Measurements from ENCODE around the gene FOLR2. TPM values are rescaled to one million over a fixed set of nuclear protein-coding genes. Genes with fewer than 3 reads are reported as not detected.

Gene FOLR2
- total RNA-seq, 1 donor from 2014 or later, result not detected

GRCh38 chr11:72235351-72236057 is 18.9 kb downstream of the FOLR2 start:
- no peak for TF ChIP-seq CTCF (IDR thresholded peaks at IDR 0.05; ENCODE audit: insufficient read depth, low read length, severe bottlenecking)
- Histone ChIP-seq H3K4me3 (ENCODE audit: low read depth, low read length) (no peak overlapping the region), H3K27me3 (ENCODE audit: control insufficient read depth, insufficient read depth, low read length) (peaks cover 4% of the 10 kb centered on the region), H3K36me3 (ENCODE audit: control insufficient read depth, insufficient read depth, low read length) (peaks cover 60% of the 10 kb centered on the region)
- DNase-seq (ENCODE audit: low read depth), result no peak
- no peak for FAIRE-seq

- DNase-seq (ENCODE audit: low read depth) (no peak), FAIRE-seq (no peak)
- TF ChIP-seq CTCF (IDR thresholded peaks at IDR 0.05; ENCODE audit: insufficient read depth, low read length, severe bottlenecking), result no peak
- Histone ChIP-seq H3K4me3 (ENCODE audit: low read depth, low read length) (no peak overlapping the region), H3K27me3 (ENCODE audit: control insufficient read depth, insufficient read depth, low read length) (peaks cover 10% of the 10 kb centered on the region), H3K36me3 (ENCODE audit: control insufficient read depth, insufficient read depth, low read length) (peaks cover 53% of the 10 kb centered on the region)
Observed at GRCh38 chr11:72236083-72236697, 19.6 kb downstream of the FOLR2 start.

GRCh38 chr11:72236774-72237111 is 20.1 kb downstream of the FOLR2 start:
- H3K36me3 ChIP-seq (ENCODE audit: control insufficient read depth, insufficient read depth, low read length), result peaks cover 48% of the 10 kb centered on the region
- H3K4me3 ChIP-seq (ENCODE audit: low read depth, low read length), result no peak overlapping the region
- peaks cover 13% of the 10 kb centered on the region for H3K27me3 ChIP-seq (ENCODE audit: control insufficient read depth, insufficient read depth, low read length)
- FAIRE-seq (no peak), DNase-seq (ENCODE audit: low read depth) (no peak)
- TF ChIP-seq CTCF (IDR thresholded peaks at IDR 0.05; ENCODE audit: insufficient read depth, low read length, severe bottlenecking), result no peak

GRCh38 chr11:72237112-72237931 is 20.7 kb downstream of the FOLR2 start:
- DNase-seq (ENCODE audit: low read depth) (no peak), FAIRE-seq (peak; percentile 40)
- no peak overlapping the region for H3K4me3 ChIP-seq (ENCODE audit: low read depth, low read length)
- TF ChIP-seq CTCF (IDR thresholded peaks at IDR 0.05; ENCODE audit: insufficient read depth, low read length, severe bottlenecking), result no peak
- peaks cover 42% of the 10 kb centered on the region for H3K36me3 ChIP-seq (ENCODE audit: control insufficient read depth, insufficient read depth, low read length)
- H3K27me3 ChIP-seq (ENCODE audit: control insufficient read depth, insufficient read depth, low read length), result peaks cover 18% of the 10 kb centered on the region

- FAIRE-seq, result no peak
- DNase-seq (ENCODE audit: low read depth), result peak; percentile 58
- TF ChIP-seq CTCF (IDR thresholded peaks at IDR 0.05; ENCODE audit: insufficient read depth, low read length, severe bottlenecking), result peak; percentile 92
- Histone ChIP-seq H3K36me3 (ENCODE audit: control insufficient read depth, insufficient read depth, low read length) (peaks cover 35% of the 10 kb centered on the region), H3K4me3 (ENCODE audit: low read depth, low read length) (no peak overlapping the region), H3K27me3 (ENCODE audit: control insufficient read depth, insufficient read depth, low read length) (peaks cover 20% of the 10 kb centered on the region)
Observed at GRCh38 chr11:72238040-72238450, 21.5 kb downstream of the FOLR2 start.

All from bronchial epithelial cell (primary cell).